HG02642 (cell line): Measurements from ENCODE around the gene OR14A16.

Experiments used
- ATAC-seq: cut with Tn5 transposase; IDR thresholded peaks from one replicate; pipeline ENCODE4 v1.9.1; 2021; ENCODE audit warnings: mild to moderate bottlenecking; ENCODE audit not compliant: unreplicated experiment, poor library complexity

OR14A16 gene

GRCh38 chr1:247797518-247797917 lies 26.4 kb downstream of the OR14A16 start:
- ATAC-seq, result no peak

GRCh38 chr1:247769603-247770002 lies 54.3 kb downstream of the OR14A16 start:
- no peak for ATAC-seq
